HG02938 (cell line): ENCODE results near the gene ATP1A4.
A peak's percentile ranks its signal among the peaks of the same experiment; 100 is the strongest.

Source experiments
- ATAC-seq: cut with Tn5 transposase; IDR thresholded peaks from one replicate; pipeline ENCODE4 v1.9.1; 2021; ENCODE audit warnings: mild to moderate bottlenecking, moderate library complexity; ENCODE audit not compliant: unreplicated experiment

ATP1A4 gene

DNA sequence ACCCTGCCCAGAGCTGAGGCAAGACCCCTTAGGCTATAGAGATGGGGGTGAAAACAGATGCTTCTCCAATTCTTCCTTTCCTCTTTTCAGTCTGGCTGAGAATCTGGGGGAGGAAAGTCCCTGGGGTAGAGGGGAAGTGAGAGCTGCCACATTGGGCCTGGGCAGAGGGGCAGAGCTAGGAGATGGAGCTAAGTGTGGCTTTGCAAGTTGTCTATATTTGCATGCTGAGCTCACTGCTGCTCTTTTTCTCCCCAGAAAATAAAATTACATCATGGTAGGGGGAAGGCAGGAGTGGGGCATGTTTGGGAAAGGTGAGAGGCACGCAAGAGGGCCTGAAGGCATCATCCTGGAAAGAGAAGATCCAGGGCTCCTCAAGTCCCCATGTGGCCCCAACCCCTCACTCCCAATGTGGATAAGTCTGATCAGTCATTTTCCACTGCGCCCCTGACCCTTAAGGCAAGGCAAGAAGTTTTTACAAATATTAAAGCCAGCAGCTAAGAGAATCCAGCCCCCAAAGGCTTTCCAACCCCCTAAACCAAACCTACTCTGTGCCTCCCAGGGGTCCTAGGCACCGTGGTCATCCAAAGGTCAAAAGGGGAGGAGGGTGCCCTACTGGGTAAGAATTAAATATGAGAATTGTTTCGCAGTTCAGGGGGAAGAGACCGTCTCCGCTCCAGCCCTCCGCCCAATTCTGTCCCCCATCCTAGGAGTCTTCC, 53.3 kb downstream of the ATP1A4 start:
- peak; percentile 48 for ATAC-seq

DNA sequence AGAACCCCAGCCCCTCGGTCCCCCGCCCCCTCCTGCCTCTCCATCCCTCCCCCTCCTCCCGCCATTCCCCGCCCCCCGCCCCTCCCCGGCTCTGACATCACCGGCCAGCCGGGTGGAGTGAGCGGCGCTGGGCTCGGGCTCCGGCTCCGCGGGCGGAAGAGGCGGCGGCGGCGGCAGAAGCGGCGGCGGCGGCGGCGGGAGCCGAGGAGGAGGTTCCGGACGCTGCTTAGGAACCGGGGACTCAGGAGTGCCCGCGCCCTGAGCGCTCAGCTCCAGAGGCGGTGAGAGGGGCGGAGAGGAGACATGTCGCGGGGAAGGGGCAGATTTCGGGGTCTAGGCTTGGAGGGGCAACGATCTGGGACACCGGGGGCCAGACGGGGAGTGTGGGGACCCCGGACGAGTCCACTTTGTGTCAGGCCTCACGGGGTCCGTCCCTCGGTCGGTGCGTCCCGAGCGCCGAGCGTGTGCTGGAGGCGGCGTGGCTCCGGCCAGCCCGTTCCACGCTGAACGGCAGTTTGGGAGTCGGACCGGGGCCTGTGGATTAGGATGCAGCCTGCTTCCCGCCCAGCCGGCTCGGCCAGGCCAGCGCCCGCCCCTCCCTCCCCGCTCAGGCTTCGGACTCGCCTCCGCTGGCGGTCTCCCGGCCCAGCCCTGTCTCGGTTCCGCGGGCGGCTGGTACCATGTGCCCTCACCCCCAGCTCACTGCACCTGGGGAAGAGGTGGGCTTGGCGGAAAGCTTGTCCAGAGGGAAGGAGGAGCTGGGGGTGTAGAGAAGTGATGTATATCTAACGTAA, 54.0 kb downstream of the ATP1A4 start, which contains the start of gene PEA15:
TSS of gene PEA15 (plus strand) at position 143 of the 794 bp plus-strand sequence. CDS start 6,161 bp downstream, outside the sequence.
- peak; percentile 42 for ATAC-seq

DNA sequence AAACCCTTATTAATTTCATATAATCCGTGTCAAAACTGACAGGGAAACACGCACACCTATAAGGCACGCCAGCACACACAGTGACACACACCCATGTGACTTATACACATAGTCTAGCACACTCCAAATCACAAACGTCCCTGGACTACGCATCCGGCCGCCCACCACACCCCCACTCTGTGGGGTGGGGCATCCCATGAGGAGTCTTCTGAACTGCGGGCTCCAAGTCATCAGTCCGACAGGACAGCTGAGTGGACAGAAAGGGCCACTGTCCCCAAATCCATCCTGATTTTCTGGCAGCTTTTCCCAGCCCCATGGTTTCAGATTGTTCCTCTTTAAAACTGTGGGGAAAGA, 54.6 kb downstream of the ATP1A4 start:
- ATAC-seq = peak; percentile 28

DNA sequence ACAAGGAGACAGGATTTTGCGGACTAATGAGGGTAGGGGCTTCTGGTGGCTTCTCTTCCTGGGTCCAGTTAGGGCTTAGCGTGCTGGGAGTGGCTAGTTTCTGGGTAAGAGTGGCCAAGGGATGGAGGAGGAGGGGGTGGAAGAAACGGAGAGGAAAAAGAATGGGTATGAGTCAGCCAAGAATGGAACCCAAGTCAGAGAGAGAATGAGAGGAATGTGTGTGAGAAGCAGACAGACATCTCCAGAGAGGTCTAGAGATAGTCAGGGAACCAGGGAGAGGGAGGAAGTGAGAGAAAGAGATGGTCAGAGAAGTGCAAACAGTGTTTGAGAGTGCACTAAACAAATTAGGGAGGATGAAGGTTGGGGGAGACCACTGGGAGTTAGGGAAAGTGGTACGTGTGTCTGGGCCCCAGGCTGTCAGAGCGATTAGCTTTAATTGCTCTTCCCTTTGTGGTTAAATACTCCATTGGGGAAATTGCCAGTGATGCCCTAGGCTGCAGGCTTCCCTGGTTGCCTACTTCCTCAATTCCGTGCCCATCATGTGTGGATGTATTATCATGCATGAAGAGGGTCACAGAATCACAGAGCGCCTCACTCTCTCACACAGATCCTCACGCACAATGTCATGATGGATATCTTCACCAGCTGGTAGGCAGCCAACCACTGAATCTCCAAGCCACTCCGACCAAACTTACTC, 55.2 kb downstream of the ATP1A4 start:
- no peak for ATAC-seq

DNA sequence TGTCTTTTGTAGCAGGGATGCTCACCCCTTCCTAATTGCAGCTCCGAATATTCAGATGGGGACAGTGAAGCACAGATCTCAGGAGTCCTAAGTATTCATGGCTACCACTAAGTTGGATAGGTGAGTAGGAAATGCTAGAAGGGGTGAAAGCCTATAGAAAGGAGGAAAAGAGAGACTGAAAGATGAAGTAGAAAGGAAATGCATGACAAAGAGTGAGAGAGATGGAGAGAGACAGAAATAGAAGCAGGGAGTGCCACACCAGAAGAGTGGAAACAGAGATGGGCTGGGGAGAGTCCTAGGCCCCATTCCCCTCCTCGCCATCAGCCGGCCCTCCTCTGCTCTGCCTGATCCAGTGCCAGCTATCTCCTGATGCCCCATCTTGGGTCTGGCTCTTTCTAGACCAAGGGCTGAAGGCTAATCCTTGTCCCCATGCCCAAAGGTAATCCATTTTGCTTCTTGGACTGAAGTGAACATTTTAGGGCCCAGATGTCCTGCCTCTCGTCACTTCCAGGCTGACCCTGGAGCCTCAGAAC, 55.8 kb downstream of the ATP1A4 start:
- ATAC-seq = no peak

DNA sequence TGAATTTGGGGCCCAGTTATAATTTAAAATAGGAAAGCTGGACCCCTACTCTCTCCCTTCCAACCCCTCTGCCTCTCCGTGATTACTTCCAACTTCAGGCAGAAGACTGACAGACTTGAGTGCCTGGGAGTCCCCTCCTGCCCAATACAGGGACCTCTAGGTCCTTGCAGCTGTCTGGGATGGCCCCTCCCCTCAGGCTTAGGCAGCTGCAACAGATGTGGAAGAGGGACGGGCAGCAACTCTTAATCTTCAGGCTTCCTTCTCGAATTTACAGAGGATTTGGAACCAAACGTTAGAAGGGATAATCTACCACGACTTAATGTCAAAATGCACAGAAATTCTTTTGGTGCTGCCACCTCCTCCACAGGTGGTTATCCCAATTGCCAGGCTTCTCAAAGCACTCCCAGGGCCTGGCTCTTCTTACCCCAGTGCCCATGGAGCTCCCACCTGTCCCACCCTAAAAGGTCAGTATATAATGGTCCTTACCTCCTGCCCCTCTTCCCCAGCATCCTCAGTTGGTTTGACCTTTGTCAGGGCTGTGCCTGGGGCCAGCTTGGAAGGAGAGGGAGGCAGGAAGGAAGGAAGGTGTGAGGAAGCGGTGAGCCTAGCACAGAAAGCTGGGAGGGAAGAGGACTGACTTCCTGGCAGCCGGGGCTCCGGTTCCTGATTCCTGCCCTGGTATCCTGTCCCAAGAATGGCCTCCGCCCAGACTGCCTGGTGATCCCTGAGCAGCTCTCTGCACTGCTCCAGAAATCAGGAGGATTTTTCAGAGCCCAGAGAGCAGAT, 56.6 kb downstream of the ATP1A4 start:
- no peak for ATAC-seq

DNA sequence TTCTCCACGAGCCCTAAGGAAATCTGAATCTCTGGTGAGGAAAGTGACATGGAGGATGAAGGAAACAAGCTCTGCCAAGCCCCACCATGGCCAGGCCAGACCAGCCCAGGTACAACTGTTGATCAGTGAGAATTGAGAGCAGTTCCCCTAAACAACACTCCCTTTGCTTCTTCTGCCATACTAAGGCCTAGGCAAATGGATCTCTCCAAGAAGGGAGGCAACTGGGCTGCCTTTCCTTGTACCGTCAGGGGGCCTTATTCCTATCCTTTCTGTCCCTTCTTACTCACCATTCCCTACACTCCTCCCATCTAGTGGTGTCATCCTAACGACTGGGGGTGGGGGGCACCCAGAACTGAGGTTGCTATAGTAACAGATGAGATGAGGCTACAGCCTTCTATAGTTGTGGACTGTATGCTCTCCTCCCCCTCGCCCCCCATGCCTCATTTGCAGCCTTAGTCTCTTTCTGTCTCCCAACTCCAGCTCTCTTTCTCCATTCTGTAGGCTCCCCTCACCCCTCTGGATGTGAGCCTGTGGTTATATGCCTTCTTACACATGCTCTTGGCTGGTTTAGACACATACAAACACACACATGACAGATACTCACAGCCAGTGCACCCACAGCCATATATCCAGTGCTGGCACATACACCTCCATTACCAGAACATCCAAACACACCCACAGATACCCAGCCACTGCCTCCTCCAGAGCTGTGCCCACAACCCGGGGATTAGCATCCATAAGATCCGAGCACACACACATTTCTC, 57.3 kb downstream of the ATP1A4 start:
- ATAC-seq = no peak

DNA sequence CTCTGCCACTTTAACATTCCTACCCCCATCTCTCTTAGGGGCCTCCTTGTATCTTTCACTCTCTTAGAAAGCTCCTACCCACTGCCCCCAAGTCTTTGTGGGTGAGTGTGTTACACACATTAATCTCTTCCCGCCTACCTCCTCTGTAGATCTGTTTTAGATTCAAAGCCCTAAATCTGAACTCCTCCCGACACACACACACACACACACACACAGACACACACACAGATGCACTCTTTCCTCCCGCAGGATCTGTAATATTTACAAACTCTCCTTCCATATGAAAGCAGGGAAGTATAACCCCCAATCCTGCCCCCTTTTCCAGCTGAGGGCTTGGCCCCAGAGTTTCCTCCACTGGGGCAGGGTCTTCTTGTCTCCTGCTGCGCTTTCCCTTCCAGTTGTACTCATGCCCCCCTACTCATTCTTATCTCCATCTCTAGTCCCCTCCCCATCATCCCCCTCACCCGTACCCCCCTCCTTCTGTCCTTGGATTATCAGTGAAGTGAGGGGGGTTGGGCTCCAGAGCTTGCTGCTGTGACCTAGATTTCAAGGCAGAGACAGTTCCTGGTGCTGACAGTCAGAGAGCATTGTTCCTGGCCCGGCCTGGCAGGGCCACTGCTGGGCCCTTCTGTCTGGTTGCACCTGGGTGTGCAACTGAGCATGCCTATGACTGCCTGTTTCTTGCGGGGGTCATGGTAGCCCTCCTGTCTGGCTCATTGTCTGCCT, 58.1 kb downstream of the ATP1A4 start:
- ATAC-seq = no peak

DNA sequence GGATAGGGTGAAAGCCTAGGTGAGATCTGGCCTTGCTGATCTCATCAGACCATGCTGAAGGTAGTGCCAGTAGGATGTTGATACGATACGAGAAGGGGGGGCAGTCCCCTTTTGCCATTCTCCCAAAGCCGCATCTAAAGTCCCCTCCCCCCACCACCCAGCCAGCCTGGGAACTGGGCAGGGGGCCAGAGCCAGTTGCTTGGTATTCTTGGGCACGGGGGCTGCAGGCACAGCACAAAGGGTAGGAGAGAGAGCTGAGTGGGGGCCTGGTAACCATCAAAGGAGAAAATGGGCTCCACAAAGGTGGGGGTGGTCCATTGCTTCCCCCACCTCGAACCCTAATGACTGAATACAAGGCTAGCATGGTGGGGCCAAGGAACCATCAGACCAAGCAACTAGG, 59.2 kb downstream of the ATP1A4 start:
- ATAC-seq = no peak

DNA sequence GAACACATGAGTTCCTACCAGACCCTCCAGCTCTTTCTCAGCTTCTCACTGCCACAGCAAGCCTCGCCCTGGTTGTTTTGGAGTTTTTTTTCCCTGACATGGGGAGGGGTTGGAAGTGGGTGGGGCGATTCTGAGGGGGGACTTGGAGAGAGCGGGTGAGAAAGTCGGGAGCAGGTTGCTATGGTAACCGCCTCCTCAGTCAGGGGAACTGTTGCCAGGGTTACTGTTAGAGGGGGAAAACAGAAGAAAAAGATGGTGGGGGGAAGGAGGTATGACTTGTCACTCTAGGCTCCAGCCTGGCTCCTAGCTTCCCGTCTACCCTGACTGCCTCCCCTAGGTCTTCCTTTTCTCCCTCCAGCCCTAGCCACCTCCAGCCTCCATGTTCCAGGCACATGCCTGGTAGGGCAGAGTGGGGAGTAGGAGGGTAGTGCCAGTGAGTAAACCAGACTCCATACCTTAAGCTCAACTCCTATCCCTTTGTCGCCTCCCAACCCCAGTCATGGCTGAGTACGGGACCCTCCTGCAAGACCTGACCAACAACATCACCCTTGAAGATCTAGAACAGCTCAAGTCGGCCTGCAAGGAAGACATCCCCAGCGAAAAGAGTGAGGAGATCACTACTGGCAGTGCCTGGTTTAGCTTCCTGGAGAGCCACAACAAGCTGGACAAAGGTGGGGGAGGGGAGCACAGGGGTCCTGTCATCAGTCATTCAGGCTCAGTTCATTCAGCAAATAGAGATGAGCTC, 59.8 kb downstream of the ATP1A4 start:
- no peak for ATAC-seq

DNA sequence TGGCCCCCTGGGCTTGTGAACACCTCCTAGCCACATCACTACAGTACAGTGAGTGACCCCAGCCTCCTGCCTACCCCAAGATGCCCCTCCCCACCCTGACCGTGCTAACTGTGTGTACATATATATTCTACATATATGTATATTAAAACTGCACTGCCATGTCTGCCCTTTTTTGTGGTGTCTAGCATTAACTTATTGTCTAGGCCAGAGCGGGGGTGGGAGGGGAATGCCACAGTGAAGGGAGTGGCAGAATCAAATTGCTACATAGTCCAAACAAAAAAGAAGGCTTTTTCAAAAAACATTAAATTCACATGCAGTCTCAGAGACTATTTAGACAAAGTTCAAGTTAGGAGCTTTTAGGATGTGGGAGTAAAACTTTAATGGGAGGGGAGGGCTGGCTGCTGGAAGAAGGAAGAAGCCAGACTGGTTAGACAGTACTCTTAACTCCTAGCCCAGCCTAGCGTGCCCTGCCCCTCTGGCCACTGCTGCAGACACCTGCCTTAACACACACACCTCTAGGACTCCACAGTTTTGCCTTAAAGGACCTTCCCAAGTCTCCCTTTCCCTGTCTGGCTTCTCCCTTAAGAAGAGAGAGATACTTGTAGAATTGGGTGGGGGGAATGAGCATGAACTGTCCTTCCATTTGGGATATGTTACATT, 63.2 kb downstream of the ATP1A4 start:
- ATAC-seq = no peak

DNA sequence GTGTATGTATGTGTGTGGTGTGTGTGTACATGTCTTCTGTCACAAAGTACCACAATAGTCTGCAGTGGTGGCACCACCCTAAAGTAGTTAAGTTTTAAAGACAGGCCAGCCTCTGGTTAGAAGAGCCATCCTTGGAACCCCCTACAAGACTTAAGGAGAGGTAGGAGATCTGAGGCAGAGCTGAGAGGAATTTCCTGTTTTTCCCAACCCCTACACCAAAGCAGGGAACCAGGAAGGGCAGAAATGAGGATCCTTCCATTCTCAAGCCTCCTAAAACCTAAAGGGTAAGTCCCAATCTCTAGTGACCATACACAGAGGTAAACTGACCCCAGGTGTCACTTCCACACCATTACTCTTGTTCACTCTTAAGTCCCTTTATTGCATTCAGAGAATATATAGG, 64.9 kb downstream of the ATP1A4 start:
- no peak for ATAC-seq

DNA sequence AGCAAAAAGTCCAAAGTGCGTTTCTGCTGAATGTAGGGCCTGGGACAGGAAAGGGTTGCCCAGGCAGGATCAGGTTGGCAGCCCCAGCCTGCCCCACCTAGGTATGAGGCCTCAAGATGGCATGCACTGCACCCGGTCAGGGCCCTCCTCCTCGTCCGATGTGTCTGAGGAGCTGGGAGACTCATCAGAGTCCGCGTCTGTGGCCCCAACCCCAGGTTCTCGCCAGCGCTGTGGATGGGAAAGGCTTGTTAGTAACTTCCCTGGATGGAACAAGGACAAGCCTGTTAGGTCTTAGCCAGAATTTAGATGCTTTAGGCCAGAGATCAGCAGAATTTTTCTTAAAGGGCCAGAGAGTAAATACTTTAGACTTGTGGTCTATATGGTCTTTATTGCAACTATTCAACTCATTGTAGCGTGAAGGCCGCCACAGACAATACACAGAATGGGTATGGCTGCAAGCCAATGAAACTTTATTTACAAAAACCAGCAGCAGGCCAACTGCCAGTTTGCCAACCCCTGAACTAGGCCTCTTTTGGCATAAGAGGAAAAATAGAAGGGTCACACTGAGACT, 66.2 kb downstream of the ATP1A4 start:
- ATAC-seq = no peak

DNA sequence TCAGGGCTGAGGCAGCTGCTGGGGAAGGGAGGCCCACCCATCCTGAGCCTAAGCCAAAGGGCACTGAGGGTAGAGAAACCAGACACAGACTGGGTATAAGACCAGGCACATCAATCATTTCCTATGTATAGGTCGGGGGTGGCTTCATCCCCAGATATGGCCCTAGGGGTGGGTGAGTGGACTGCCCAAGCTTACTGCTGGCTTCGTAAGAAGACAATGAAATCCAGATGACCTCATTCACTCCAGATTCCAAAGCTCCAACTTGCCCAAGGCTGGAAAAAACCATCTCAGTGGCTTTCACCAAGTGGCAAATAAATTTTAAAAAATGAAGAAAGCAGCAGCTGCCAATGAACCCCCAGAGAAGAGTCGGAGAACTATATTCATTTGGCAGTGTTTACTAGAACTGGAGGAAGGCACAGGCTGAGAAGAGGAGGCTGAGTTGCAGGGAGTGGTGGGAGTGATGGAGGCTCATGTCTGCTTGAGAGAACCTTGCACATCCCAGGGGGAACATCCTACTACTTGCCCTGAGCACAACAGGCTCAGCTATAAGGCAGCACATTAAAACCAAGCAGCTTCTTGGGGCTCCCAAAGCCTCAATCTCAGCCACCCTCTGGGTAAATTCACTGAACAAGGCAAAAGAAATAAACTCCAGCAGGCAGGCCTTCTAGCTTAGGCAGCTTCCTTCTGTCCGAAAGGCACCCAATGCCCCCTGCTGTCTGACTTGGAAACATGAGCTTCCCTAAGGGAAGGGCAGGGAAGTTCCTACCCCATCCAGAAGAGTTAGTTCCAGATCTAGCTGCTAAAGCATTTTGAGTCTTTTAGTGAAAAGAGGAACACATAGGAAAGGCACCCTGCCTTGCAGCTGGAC, 67.9 kb downstream of the ATP1A4 start:
- no peak for ATAC-seq

DNA sequence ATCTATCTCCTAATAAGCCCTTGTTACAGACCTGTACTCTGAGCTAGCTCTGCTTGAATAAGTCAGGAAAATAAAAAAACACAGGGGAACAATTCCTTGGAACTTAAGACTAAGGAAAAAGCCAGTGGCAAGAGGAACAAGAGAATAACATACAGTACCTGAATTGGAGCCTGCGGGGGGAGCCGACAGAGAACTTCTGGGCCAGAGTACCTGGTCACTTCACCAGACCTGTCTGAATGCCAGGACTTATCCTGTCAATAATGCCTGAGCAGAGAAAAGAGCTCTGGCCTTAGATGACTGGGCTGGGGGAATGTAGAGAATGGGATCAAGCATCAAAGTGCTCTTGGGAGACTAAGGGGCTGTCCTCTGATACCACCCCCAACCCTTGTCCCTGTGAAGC, 68.9 kb downstream of the ATP1A4 start:
- ATAC-seq = no peak

DNA sequence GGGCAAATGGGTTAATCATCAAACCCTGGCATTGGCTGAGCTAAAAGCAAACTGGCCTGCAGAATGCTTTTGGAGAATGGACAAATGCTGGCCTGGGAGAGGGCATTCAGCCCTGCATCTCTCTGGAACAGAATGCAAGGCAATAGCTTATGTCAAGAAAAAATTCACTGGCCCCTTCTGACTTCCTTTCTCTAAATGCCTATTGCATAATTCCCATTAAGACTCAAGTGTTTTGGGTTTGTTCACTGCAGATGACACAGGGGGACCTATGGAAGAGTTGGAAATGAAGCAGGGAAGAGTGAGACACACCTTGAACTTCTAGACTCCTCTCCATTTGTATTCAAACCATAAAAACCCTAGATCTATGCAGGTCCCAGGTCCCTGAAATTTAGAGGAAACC, 69.7 kb downstream of the ATP1A4 start:
- ATAC-seq = no peak

DNA sequence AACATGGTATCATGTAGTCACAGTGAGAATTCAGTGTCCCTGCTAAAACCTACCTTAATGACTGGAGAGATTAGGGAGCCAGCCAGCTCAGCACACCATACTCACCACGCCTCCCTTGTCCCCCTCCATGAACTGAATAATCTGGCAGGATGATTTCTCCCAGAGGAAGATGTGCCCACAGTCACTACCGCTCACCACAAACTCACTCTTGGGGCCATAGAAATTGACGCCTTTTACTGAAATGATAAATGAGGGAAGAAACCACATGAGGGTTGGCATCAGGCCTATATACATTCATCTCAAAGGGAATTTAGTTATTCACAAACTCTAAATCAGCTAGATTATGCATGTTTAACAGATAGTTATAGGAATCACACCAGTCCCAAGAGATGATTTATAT, 71.1 kb downstream of the ATP1A4 start:
- ATAC-seq = no peak
